ENCODE results near the gene KLRG1. TPM values are rescaled to one million over a fixed set of nuclear protein-coding genes. Genes with fewer than 3 reads are reported as not detected.
A peak's percentile ranks its signal among the peaks of the same experiment; 100 is the strongest.

The KLRG1 gene
- polyA plus RNA-seq, 1 of the 3 experiments (the other 2 are of a cell fraction) = 5.1 TPM

DNA sequence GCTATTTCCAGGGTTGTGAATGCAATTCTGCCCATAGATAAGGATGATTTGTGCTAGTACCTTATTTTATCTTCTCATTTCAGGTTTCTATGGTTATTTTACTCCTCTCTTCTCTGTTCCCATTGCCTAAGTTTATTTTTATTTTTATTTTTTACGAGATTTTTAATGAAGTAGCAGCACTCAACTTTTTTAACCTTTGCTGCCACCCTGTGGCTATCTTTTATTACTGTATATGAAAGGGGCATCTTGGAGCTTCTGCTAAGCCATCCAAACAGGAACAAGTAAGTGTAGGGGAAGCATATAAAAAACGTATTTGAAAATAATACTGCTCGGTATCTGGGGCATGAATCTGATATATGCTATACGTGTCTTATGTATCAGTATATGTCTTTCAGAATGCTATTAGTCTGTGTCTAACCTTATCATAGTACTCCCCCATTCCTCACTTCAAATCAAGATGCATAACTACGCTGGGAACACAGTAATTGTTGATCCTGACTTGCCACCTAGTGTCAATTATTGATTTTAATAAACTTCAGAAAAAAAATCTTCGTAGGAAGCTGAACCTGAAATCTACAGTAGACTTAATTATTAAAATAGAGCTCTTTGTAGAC, 60.3 kb downstream of the KLRG1 start:
- Histone ChIP-seq H3K9ac (no peak overlapping the region), H4K20me1 (ENCODE audit: insufficient read depth) (no peaks in the 10 kb centered on the region), H2AFZ (ENCODE audit: low read depth) (no peak overlapping the region), H3K27ac (ENCODE audit: low read depth in 2 of 2, low read length in 1 of 2) (no peak overlapping the region), H3K27me3 (ENCODE audit: insufficient read depth) (no peaks in the 10 kb centered on the region), H3K9me3 (no peaks in the 10 kb centered on the region), H3K4me1 (ENCODE audit: control insufficient read depth in 1 of 2, insufficient read depth in 2 of 2, low read depth in 1 of 2, low read length in 1 of 2) (peaks cover 0 to 3% of the 10 kb centered on the region in 2 experiments; a peak in 2 of 4 replicates), H3F3A (replicated peaks; ENCODE audit: insufficient read depth) (no peaks in the 10 kb centered on the region), H3K79me2 (ENCODE audit: insufficient read depth) (no peaks in the 10 kb centered on the region), H3K4me3 (ENCODE audit: low read depth in 2 of 2, low read length in 1 of 2) (no peak overlapping the region), H3K4me2 (no peak overlapping the region), H3K9me2 (no peaks in the 10 kb centered on the region), H3K36me3 (replicated peaks in 1 of 2; ENCODE audit: control insufficient read depth in 1 of 2, insufficient read depth in 2 of 2, low read length in 1 of 2) (no peaks in the 10 kb centered on the region)
- 0 out of 2 replicates have a peak, but pooled peaks have one; percentile 31 for TF ChIP-seq SMC3 (IDR thresholded peaks at IDR 0.05; ENCODE audit: low read depth, low read length)
- TF ChIP-seq, protein P1, sequence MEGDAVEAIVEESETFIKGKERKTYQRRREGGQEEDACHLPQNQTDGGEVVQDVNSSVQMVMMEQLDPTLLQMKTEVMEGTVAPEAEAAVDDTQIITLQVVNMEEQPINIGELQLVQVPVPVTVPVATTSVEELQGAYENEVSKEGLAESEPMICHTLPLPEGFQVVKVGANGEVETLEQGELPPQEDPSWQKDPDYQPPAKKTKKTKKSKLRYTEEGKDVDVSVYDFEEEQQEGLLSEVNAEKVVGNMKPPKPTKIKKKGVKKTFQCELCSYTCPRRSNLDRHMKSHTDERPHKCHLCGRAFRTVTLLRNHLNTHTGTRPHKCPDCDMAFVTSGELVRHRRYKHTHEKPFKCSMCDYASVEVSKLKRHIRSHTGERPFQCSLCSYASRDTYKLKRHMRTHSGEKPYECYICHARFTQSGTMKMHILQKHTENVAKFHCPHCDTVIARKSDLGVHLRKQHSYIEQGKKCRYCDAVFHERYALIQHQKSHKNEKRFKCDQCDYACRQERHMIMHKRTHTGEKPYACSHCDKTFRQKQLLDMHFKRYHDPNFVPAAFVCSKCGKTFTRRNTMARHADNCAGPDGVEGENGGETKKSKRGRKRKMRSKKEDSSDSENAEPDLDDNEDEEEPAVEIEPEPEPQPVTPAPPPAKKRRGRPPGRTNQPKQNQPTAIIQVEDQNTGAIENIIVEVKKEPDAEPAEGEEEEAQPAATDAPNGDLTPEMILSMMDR (IDR thresholded peaks at IDR 0.05) = peak; percentile 73
- TF ChIP-seq EZH2phosphoT487 (IDR thresholded peaks at IDR 0.05; ENCODE audit: borderline replicate concordance, low read depth) = no peak
- peak; percentile 61 for TF ChIP-seq RAD21 (IDR thresholded peaks at IDR 0.05; ENCODE audit: low read length)
- 15% methylated on average over 6 of the region's 6 CpGs for WGBS (ENCODE audit: low lambda C conversion rate)
- peak; percentile 44 for DNase-seq
- ChIA-PET POLR2A (interaction anchor here (0.6 to 1.2 kb wide), 2 partner anchors 100 to 167 kb away, joined by 3 read pairs; partner anchors contain the start of gene M6PR), CTCF (interaction anchor here (0.5 to 3.3 kb wide), 56 partner anchors 9 to 1334 kb away, joined by 3 to 27 read pairs (median 5); partner anchors contain the start of genes M6PR and PHC1)

DNA sequence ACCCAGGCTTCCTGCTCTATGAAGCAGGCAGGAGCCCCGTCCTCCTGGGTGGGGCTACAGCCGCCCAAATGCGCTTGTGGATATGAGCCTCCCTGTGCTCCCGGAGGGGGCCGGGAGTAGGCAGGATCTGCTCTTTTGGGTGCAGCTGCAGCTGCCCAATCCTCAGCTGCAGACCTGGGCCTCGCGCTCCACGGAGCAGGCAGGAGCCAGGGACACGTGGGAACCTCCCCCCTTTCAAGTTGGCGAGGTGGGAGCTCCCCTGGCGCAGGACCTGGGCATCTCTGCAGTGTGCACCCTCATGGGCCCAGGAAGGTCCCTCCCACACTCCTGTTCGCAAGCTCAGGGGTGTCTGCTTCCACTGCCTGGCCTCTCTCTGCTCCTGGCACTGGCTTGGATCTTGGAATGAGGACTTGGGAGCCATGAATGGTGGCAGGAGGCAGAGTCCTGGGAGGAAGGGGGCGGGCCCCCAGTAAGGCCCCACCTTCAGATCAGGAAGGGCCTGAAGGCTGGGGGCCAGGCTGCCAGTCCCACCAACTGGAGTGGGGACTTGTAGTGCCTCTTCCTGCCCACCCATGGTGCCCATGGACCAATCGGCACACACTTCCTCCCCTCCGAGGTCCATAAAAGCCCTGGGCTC, 61.3 kb downstream of the KLRG1 start:
- no peaks in the 10 kb centered on the region for H3K27me3 ChIP-seq (ENCODE audit: insufficient read depth)
- no peaks in the 10 kb centered on the region for H3K9me3 ChIP-seq
- no peak overlapping the region for H2AFZ ChIP-seq (ENCODE audit: low read depth)
- H3K9me2 ChIP-seq = no peaks in the 10 kb centered on the region
- H3K4me2 ChIP-seq = no peak overlapping the region
- POLR2A ChIA-PET = no interaction called here
- H3K4me1 ChIP-seq (ENCODE audit: control insufficient read depth in 1 of 2, insufficient read depth in 2 of 2, low read depth in 1 of 2, low read length in 1 of 2) = peaks cover 0 to 3% of the 10 kb centered on the region in 2 experiments; a peak in 2 of 4 replicates
- no peak overlapping the region for H3K9ac ChIP-seq
- no peak overlapping the region for H3K27ac ChIP-seq (ENCODE audit: low read depth in 2 of 2, low read length in 1 of 2)
- CTCF ChIA-PET = interaction anchor here (0.7 to 3.3 kb wide), 27 partner anchors 8 to 403 kb away, joined by 3 to 27 read pairs (median 7); partner anchors contain the start of genes M6PR and PHC1
- no peaks in the 10 kb centered on the region for H3F3A ChIP-seq (replicated peaks; ENCODE audit: insufficient read depth)
- no peak for DNase-seq
- no peak overlapping the region for H3K4me3 ChIP-seq (ENCODE audit: low read depth in 2 of 2, low read length in 1 of 2)
- H3K79me2 ChIP-seq (ENCODE audit: insufficient read depth) = no peaks in the 10 kb centered on the region
- TF ChIP-seq POLR2AphosphoS5 (IDR thresholded peaks at IDR 0.05; ENCODE audit: low read depth, low read length) (no peak), FOXM1 (IDR thresholded peaks at IDR 0.05; ENCODE audit: low read depth) (no peak), SIN3A (IDR thresholded peaks at IDR 0.05; ENCODE audit: borderline replicate concordance, low read depth, low read length) (no peak), FOXJ3 (CRISPR knock-in tag; IDR thresholded peaks at IDR 0.05) (no peak), EZH2phosphoT487 (IDR thresholded peaks at IDR 0.05; ENCODE audit: borderline replicate concordance, low read depth) (no peak), MEF2A (IDR thresholded peaks at IDR 0.05; ENCODE audit: borderline replicate concordance, low read depth) (no peak)
- TF ChIP-seq, protein P2, sequence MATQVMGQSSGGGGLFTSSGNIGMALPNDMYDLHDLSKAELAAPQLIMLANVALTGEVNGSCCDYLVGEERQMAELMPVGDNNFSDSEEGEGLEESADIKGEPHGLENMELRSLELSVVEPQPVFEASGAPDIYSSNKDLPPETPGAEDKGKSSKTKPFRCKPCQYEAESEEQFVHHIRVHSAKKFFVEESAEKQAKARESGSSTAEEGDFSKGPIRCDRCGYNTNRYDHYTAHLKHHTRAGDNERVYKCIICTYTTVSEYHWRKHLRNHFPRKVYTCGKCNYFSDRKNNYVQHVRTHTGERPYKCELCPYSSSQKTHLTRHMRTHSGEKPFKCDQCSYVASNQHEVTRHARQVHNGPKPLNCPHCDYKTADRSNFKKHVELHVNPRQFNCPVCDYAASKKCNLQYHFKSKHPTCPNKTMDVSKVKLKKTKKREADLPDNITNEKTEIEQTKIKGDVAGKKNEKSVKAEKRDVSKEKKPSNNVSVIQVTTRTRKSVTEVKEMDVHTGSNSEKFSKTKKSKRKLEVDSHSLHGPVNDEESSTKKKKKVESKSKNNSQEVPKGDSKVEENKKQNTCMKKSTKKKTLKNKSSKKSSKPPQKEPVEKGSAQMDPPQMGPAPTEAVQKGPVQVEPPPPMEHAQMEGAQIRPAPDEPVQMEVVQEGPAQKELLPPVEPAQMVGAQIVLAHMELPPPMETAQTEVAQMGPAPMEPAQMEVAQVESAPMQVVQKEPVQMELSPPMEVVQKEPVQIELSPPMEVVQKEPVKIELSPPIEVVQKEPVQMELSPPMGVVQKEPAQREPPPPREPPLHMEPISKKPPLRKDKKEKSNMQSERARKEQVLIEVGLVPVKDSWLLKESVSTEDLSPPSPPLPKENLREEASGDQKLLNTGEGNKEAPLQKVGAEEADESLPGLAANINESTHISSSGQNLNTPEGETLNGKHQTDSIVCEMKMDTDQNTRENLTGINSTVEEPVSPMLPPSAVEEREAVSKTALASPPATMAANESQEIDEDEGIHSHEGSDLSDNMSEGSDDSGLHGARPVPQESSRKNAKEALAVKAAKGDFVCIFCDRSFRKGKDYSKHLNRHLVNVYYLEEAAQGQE (IDR thresholded peaks at IDR 0.05; ENCODE audit: low read depth, low read length) = no peak
- TF ChIP-seq, protein P3, sequence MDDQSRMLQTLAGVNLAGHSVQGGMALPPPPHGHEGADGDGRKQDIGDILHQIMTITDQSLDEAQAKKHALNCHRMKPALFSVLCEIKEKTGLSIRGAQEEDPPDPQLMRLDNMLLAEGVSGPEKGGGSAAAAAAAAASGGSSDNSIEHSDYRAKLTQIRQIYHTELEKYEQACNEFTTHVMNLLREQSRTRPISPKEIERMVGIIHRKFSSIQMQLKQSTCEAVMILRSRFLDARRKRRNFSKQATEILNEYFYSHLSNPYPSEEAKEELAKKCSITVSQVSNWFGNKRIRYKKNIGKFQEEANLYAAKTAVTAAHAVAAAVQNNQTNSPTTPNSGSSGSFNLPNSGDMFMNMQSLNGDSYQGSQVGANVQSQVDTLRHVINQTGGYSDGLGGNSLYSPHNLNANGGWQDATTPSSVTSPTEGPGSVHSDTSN (IDR thresholded peaks at IDR 0.05) = no peak
- 42% methylated on average over 5 of the region's 15 CpGs for whole genome bisulfite sequencing (ENCODE audit: low lambda C conversion rate)
- H4K20me1 ChIP-seq (ENCODE audit: insufficient read depth) = no peaks in the 10 kb centered on the region
- H3K36me3 ChIP-seq (replicated peaks in 1 of 2; ENCODE audit: control insufficient read depth in 1 of 2, insufficient read depth in 2 of 2, low read length in 1 of 2) = no peaks in the 10 kb centered on the region
